HEK293T (cell line): ENCODE results near the gene OSBPL3.

ENCODE experiments used
- ARNT ChIP-seq: fragments of 450-650 bp; IDR thresholded peaks from 2 replicates; pipeline ENCODE4 v1.6.1; 2017; ENCODE audit warnings: mild to moderate bottlenecking
- BHLHE40 ChIP-seq: fragments of 450-650 bp; IDR thresholded peaks from 2 replicates; pipeline ENCODE4 v1.6.1; 2016; ENCODE audit warnings: mild to moderate bottlenecking, moderate library complexity, borderline replicate concordance
- CTBP1 ChIP-seq: fragments of 450-650 bp; IDR thresholded peaks from 2 replicates; pipeline ENCODE4 v1.6.1; 2016; ENCODE audit warnings: borderline replicate concordance
- FOXA1 ChIP-seq: fragments of 450-650 bp; IDR thresholded peaks from 2 replicates; pipeline ENCODE4 v1.6.1; 2016; ENCODE audit warnings: mild to moderate bottlenecking
- FOXK2 ChIP-seq: fragments of 450-650 bp; IDR thresholded peaks from 2 replicates; pipeline ENCODE4 v1.6.1; 2016; ENCODE audit warnings: mild to moderate bottlenecking
- FOXM1 ChIP-seq: fragments of 450-650 bp; IDR thresholded peaks from 2 replicates; pipeline ENCODE4 v1.6.1; 2017; ENCODE audit warnings: mild to moderate bottlenecking, borderline replicate concordance
- HDGF ChIP-seq: fragments of 450-650 bp; IDR thresholded peaks from 2 replicates; pipeline ENCODE4 v1.6.1; 2017; ENCODE audit warnings: antibody characterized with exemption, borderline replicate concordance
- L3MBTL2 ChIP-seq: fragments of 450-650 bp; conservative IDR thresholded peaks from 2 replicates; pipeline ENCODE4 v1.6.1; 2016; ENCODE audit warnings: mild to moderate bottlenecking
- NFRKB ChIP-seq: fragments of 450-650 bp; IDR thresholded peaks from 2 replicates; pipeline ENCODE4 v1.6.1; 2016; ENCODE audit warnings: mild to moderate bottlenecking, moderate library complexity
- SP1 ChIP-seq: fragments of 450-650 bp; IDR thresholded peaks from 2 replicates; pipeline ENCODE4 v1.6.1; 2017
- SUZ12 ChIP-seq: fragments of 450-650 bp; IDR thresholded peaks from 2 replicates; pipeline ENCODE4 v1.6.1; 2016; ENCODE audit warnings: mild to moderate bottlenecking
- TARDBP ChIP-seq: fragments of 450-650 bp; IDR thresholded peaks from 2 replicates; pipeline ENCODE4 v1.6.1; 2016
- ZNF384 ChIP-seq: fragments of 450-650 bp; IDR thresholded peaks from 2 replicates; pipeline ENCODE4 v1.6.1; 2016
- TF ChIP-seq, protein P1 (sequence below): fragments of 450-650 bp; IDR thresholded peaks from 2 replicates; pipeline ENCODE4 v1.6.1; 2016

DNA sequence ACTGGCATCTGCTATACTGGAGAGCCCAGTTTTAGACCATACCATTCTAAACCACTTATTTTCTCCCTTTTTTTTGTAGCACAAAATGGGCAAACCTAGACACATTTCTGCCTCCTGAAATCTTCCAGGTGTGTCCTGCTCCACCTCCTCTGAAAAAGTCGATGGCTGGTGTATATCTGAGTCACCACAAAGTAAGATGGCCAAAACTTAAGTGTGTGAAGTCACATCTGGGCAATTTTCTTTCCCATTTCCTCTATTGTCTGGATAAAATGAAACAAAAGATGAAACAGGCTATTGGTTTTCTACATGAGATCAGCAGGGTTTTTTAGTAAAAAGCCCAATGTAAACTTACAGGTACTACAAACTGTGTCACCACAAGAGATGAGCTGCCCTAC is 65.5 kb downstream of the OSBPL3 start:
- TF ChIP-seq FOXM1 (no peak), FOXA1 (no peak), SP1 (no peak), TARDBP (no peak), BHLHE40 (no peak), HDGF (no peak), NFRKB (no peak), ARNT (no peak), ZNF384 (no peak), SUZ12 (no peak), L3MBTL2 (no peak), CTBP1 (no peak), FOXK2 (no peak)
- TF ChIP-seq, protein P1, sequence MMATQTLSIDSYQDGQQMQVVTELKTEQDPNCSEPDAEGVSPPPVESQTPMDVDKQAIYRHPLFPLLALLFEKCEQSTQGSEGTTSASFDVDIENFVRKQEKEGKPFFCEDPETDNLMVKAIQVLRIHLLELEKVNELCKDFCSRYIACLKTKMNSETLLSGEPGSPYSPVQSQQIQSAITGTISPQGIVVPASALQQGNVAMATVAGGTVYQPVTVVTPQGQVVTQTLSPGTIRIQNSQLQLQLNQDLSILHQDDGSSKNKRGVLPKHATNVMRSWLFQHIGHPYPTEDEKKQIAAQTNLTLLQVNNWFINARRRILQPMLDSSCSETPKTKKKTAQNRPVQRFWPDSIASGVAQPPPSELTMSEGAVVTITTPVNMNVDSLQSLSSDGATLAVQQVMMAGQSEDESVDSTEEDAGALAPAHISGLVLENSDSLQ = no peak
